Transverse colon (tissue), 4 donors: ENCODE measurements around the gene OSTC. TPM values are rescaled to one million over a fixed set of nuclear protein-coding genes. Genes with fewer than 3 reads are reported as not detected.

Experiments used
- DNase-seq: peaks from one replicate; pipeline ENCODE4 v3.0.0-alpha.2; 2019
- H3K27ac ChIP-seq, 4 donors: fragments of 200-600 bp; sonication (generic); 2 replicates each; pipeline ENCODE4 v1.5.1; 2016 to 2018; ENCODE audit warnings: inconsistent platforms in 4 of 4
- H3K27me3 ChIP-seq: fragments of 200-600 bp; sonication (generic); 2 replicates; pipeline ENCODE4 v1.5.1; 2017; ENCODE audit warnings: inconsistent platforms
- H3K36me3 ChIP-seq, 4 donors: fragments of 200-600 bp; sonication (generic); 2 replicates each; pipeline ENCODE4 v1.5.1; 2017 to 2019; ENCODE audit warnings: inconsistent platforms in 4 of 4
- H3K4me1 ChIP-seq, 4 donors: fragments of 200-600 bp; sonication (generic); 2 replicates each; pipeline ENCODE4 v1.5.1; 2017 to 2020; ENCODE audit warnings: inconsistent platforms in 4 of 4
- H3K4me3 ChIP-seq, 4 donors: fragments of 200-600 bp; sonication (generic); 1 replicate in 1 of 4; 2 replicates in 3 of 4; pipeline versions ENCODE4 v1.5.1 to v1.6.1; 2017 to 2019; ENCODE audit warnings: inconsistent platforms in 4 of 4
- H3K9me3 ChIP-seq, 2 donors: fragments of 200-600 bp; sonication (generic); 2 replicates each; pipeline ENCODE4 v1.5.1; 2017 to 2019; ENCODE audit warnings: inconsistent platforms in 2 of 2
- CTCF ChIP-seq, 5 experiments: fragments of 200-600 bp in 3 of 5; fragments of 450-650 bp in 2 of 5; sonication (generic) in 3 of 5; IDR thresholded peaks; 1 replicate in 2 of 5; 2 replicates in 3 of 5; pipeline ENCODE4 v1.5.1; 2016 to 2017; ENCODE audit warnings: antibody characterized with exemption in 5 of 5, inconsistent platforms in 3 of 5, mild to moderate bottlenecking in 2 of 5, moderate library complexity in 1 of 5
- EP300 ChIP-seq: sonication (generic); formaldehyde crosslinking; IDR thresholded peaks from one replicate; pipeline ENCODE4 v1.6.1; 2017; ENCODE audit warnings: antibody characterized with exemption, low read depth
- POLR2A ChIP-seq: fragments of 450-650 bp; IDR thresholded peaks from one replicate; pipeline ENCODE4 v1.6.1; 2016; ENCODE audit warnings: antibody characterized with exemption, mild to moderate bottlenecking, moderate library complexity
- POLR2AphosphoS5 ChIP-seq, 3 donors: sonication (generic); formaldehyde crosslinking; IDR thresholded peaks; one replicate each; pipeline ENCODE4 v1.6.1; 2016; ENCODE audit warnings: antibody characterized with exemption in 3 of 3
- WGBS, 2 donors: methylation state at CpG; one replicate each; pipeline ENCODE4 v1.1.5; 2018; ENCODE audit warnings: low coverage in 1 of 2; 5-methylcytosine and 5-hydroxymethylcytosine counted together
- in situ Hi-C, 4 donors: fragments of 200-750 bp; cut with MboI; loops; one replicate each; pipeline versions ENCODE4 v1.15.0 to v1.15.1; 2017; ENCODE audit warnings: low sequenced_read_pairs in 3 of 4, low pct_ligation_motif_present in 1 of 4, low pct_unique_long_range_greater_than_20kb in 1 of 4
- intact Hi-C: fragments of 100-400 bp; cut with DNase I; formaldehyde crosslinking; loops from one replicate; pipeline ENCODE4 v1.15.1; 2023; ENCODE audit warnings: low total_unique reads
- total RNA-seq, 4 donors: library from RNA; depleted of rRNA; stranded (reverse); fragments of >200 nt; gene quantifications; one replicate each; pipeline ENCODE4 v1.1.0, GENCODE V29; 2016

OSTC gene
- total RNA-seq, 4 donors from 2014 or later = 45.4 to 56.5 (median 51.6) TPM

DNA sequence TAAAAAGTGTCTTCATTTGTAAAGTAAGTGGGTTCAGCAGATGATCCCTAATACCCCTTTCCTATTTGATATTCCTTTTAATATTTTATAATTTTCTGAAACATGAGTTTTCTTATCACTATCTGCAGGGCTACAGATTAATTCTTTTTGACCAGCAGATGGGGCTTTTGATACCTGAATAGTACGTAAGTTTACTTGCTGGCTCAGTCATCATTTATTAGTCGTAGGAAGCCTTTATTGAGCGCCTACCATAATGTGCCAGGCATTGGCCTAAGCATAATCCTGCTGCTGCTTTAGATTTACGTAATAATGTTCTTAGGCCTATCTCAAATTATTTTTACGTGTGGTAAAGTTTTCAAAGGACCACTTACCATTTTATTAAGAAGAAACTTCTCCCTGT lies 33.1 kb downstream of the OSTC start:
- intact Hi-C loops = no loop called here

GRCh38 chr4:108685036-108685686 lies 34.8 kb downstream of the OSTC start:
- Histone ChIP-seq H3K9me3 (no peaks in the 10 kb centered on the region), H3K4me1 (no peaks in the 10 kb centered on the region), H3K36me3 (no peaks in the 10 kb centered on the region), H3K27me3 (no peaks in the 10 kb centered on the region), H3K27ac (no peak overlapping the region), H3K4me3 (no peak overlapping the region)
- intact Hi-C loops (no loop called here), in situ Hi-C loops (no loop called here)
- TF ChIP-seq POLR2AphosphoS5 (IDR thresholded peaks at IDR 0.05) = no peak
- no peak for TF ChIP-seq CTCF (IDR thresholded peaks at IDR 0.05)
- no peak for TF ChIP-seq POLR2A
- TF ChIP-seq EP300 = no peak
- WGBS, 2 donors = 81 to 83% methylated on average over 4 of the region's 4 CpGs
- no peak for DNase-seq

More for the DNA sequence above, 33.1 kb downstream of the OSTC start:
- Histone ChIP-seq H3K4me3 (no peak overlapping the region), H3K36me3 (no peaks in the 10 kb centered on the region), H3K9me3 (no peaks in the 10 kb centered on the region), H3K4me1 (no peaks in the 10 kb centered on the region), H3K27ac (no peak overlapping the region), H3K27me3 (no peaks in the 10 kb centered on the region)
- DNase-seq = no peak
- in situ Hi-C loops = no loop called here
- WGBS, 2 donors = 17 to 20% methylated on average over 5 of the region's 5 CpGs
- TF ChIP-seq CTCF (IDR thresholded peaks at IDR 0.05) (peak in 3 of 5 experiments; percentile 6 to 20 (median 18)), POLR2AphosphoS5 (IDR thresholded peaks at IDR 0.05) (no peak), EP300 (no peak)

- TF ChIP-seq CTCF (IDR thresholded peaks at IDR 0.05) = no peak
- TF ChIP-seq POLR2A = no peak
- no peak for TF ChIP-seq POLR2AphosphoS5 (IDR thresholded peaks at IDR 0.05)
- TF ChIP-seq EP300 = no peak
- in situ Hi-C loops = no loop called here
- intact Hi-C loops = no loop called here
- Histone ChIP-seq H3K4me1 (no peaks in the 10 kb centered on the region), H3K4me3 (no peak overlapping the region), H3K9me3 (no peaks in the 10 kb centered on the region), H3K27me3 (no peaks in the 10 kb centered on the region), H3K27ac (no peak overlapping the region), H3K36me3 (no peaks in the 10 kb centered on the region)
- DNase-seq = no peak
- WGBS, 2 donors = 0 to 69% methylated on average over 1 of the region's 1 CpG
Measured at GRCh38 chr4:108690738-108691137, 40.3 kb downstream of the OSTC start.

GRCh38 chr4:108693211-108693610 lies 42.8 kb downstream of the OSTC start:
- no peak for DNase-seq
- no peak overlapping the region for H3K4me3 ChIP-seq
- intact Hi-C loops = no loop called here
- no peaks in the 10 kb centered on the region for H3K36me3 ChIP-seq
- no peaks in the 10 kb centered on the region for H3K27me3 ChIP-seq
- TF ChIP-seq CTCF (IDR thresholded peaks at IDR 0.05) (no peak), EP300 (no peak), POLR2A (no peak), POLR2AphosphoS5 (IDR thresholded peaks at IDR 0.05) (no peak)
- H3K9me3 ChIP-seq = no peaks in the 10 kb centered on the region
- no peak overlapping the region for H3K27ac ChIP-seq
- in situ Hi-C loops = no loop called here
- WGBS, 2 donors = 87 to 93% methylated on average over 3 of the region's 3 CpGs
- no peaks in the 10 kb centered on the region for H3K4me1 ChIP-seq
